GM12892 (cell line): ENCODE measurements around the gene PGLYRP4.

Source experiments
- POLR2A ChIP-seq: IDR thresholded peaks from 2 replicates; pipeline ENCODE4 v1.6.1; 2011; ENCODE audit warnings: low read depth, low read length, control low read depth
- POLR2AphosphoS5 ChIP-seq: IDR thresholded peaks from 2 replicates; pipeline ENCODE4 v1.6.1; 2011; ENCODE audit warnings: low read depth, low read length, control low read depth
- TAF1 ChIP-seq: IDR thresholded peaks from 2 replicates; pipeline ENCODE4 v1.6.1; 2011; ENCODE audit warnings: low read depth, mild to moderate bottlenecking, control low read depth, low read length, borderline replicate concordance

GRCh38 chr1:153360190-153360589, 11.5 kb upstream of the PGLYRP4 start:
- no peak for TF ChIP-seq POLR2A
- TF ChIP-seq TAF1 = no peak
- TF ChIP-seq POLR2AphosphoS5 = no peak
